Measurements from ENCODE around the gene CEP104. TPM values are rescaled to one million over a fixed set of nuclear protein-coding genes. Genes with fewer than 3 reads are reported as not detected.

The CEP104 gene
- total and polyA plus RNA-seq, 5 experiments from 2014 or later, result 13.1 to 59.0 (median 19.4) TPM

- no peak overlapping the region for H3K27ac Mint-ChIP-seq
- POLR2A ChIA-PET, result no interaction called here
- peaks cover 23 to 57% (median 39%) of the 10 kb centered on the region in 5 donors for H3K27me3 Mint-ChIP-seq
- H3K4me3 Mint-ChIP-seq, result no peak overlapping the region
- peaks cover 0 to 5% (median 0%) of the 10 kb centered on the region in 3 donors for H3K36me3 Mint-ChIP-seq
- ATAC-seq, result no peak
- DNase-seq, result peak in 1 of 10 donors; percentile 34
- H3K9me3 Mint-ChIP-seq, result peaks cover 0 to 10% (median 0%) of the 10 kb centered on the region in 9 donors
- H3K4me1 Mint-ChIP-seq, result peaks cover 14 to 20% (median 16%) of the 10 kb centered on the region in 4 donors
Observed at GRCh38 chr1:3799976-3800685, 56.9 kb downstream of the CEP104 start.

- peaks cover 1 to 12% (median 5%) of the 10 kb centered on the region in 3 donors for H3K36me3 Mint-ChIP-seq
- H3K9me3 Mint-ChIP-seq, result peaks cover 0 to 10% (median 0%) of the 10 kb centered on the region in 9 donors
- ATAC-seq, result peak; percentile 100
- H3K4me1 Mint-ChIP-seq, result peaks cover 18 to 54% (median 45%) of the 10 kb centered on the region in 4 donors
- H3K27me3 Mint-ChIP-seq, result peaks cover 7 to 20% (median 11%) of the 10 kb centered on the region in 5 donors
- H3K4me3 Mint-ChIP-seq, result peak within 1 kb of the TSS; percentile 84 to 98 (median 96)
- H3K27ac Mint-ChIP-seq, result peak within 1 kb of the TSS; percentile 86 to 99 (median 96)
- peak; percentile 90 to 96 (median 93) for DNase-seq
- POLR2A ChIA-PET, result interaction anchor here (0.6 to 2.2 kb wide), 9 partner anchors 9 to 107 kb away, joined by 3 to 15 read pairs (median 5); partner anchors contain the start of gene C1orf174
Observed at GRCh38 chr1:3796215-3797061, 60.6 kb downstream of the CEP104 start, which contains the start of gene LRRC47. Gene LRRC47, minus strand, starts transcription at chr1:3796498. Its CDS starts 22 bp downstream, at chr1:3796476.

- no peak for ATAC-seq
- peaks cover 0 to 10% (median 0%) of the 10 kb centered on the region in 9 donors for H3K9me3 Mint-ChIP-seq
- peaks cover 15 to 53% (median 43%) of the 10 kb centered on the region in 4 donors for H3K4me1 Mint-ChIP-seq
- peak overlapping the region; percentile 74 to 91 (median 84) for H3K4me3 Mint-ChIP-seq
- peak in 1 of 10 donors; percentile 58 for DNase-seq
- H3K27me3 Mint-ChIP-seq, result peaks cover 1 to 12% (median 4%) of the 10 kb centered on the region in 5 donors
- peaks cover 1 to 12% (median 5%) of the 10 kb centered on the region in 3 donors for H3K36me3 Mint-ChIP-seq
- POLR2A ChIA-PET, result interaction anchor here (0.6 to 2.2 kb wide), 9 partner anchors 8 to 107 kb away, joined by 3 to 15 read pairs (median 5); partner anchors contain the start of gene C1orf174
- peak overlapping the region in 9 of 10 donors; percentile 19 to 88 (median 37) for H3K27ac Mint-ChIP-seq
Observed at GRCh38 chr1:3795453-3796214, 61.4 kb downstream of the CEP104 start.

- POLR2A ChIA-PET, result no interaction called here
- DNase-seq (no peak), ATAC-seq (no peak)
- H3K4me1 Mint-ChIP-seq, result peaks cover 11 to 55% (median 44%) of the 10 kb centered on the region in 4 donors
- H3K27me3 Mint-ChIP-seq, result no peaks in the 10 kb centered on the region
- H3K36me3 Mint-ChIP-seq, result peaks cover 0 to 35% (median 1%) of the 10 kb centered on the region in 3 donors
- no peak overlapping the region for H3K4me3 Mint-ChIP-seq
- peak overlapping the region in 2 of 10 donors; percentile 48 to 79 for H3K27ac Mint-ChIP-seq
- no peaks in the 10 kb centered on the region for H3K9me3 Mint-ChIP-seq
Observed at GRCh38 chr1:3790952-3791351, 66.1 kb downstream of the CEP104 start.

- peaks cover 11 to 54% (median 44%) of the 10 kb centered on the region in 4 donors for H3K4me1 Mint-ChIP-seq
- H3K36me3 Mint-ChIP-seq, result peaks cover 0 to 37% (median 1%) of the 10 kb centered on the region in 3 donors
- H3K9me3 Mint-ChIP-seq, result no peaks in the 10 kb centered on the region
- DNase-seq (no peak), ATAC-seq (no peak)
- no peak overlapping the region for H3K27ac Mint-ChIP-seq
- H3K4me3 Mint-ChIP-seq, result no peak overlapping the region
- H3K27me3 Mint-ChIP-seq, result no peaks in the 10 kb centered on the region
- POLR2A ChIA-PET, result no interaction called here
Observed at GRCh38 chr1:3790500-3790923, 66.5 kb downstream of the CEP104 start.

GRCh38 chr1:3789421-3790300, 67.3 kb downstream of the CEP104 start:
- peak overlapping the region in 1 of 10 donors; percentile 26 for H3K27ac Mint-ChIP-seq
- H3K36me3 Mint-ChIP-seq, result peaks cover 0 to 46% (median 1%) of the 10 kb centered on the region in 3 donors
- H3K4me1 Mint-ChIP-seq, result peaks cover 8 to 46% (median 40%) of the 10 kb centered on the region in 4 donors
- ATAC-seq (no peak), DNase-seq (peak in 1 of 10 donors; percentile 24)
- H3K27me3 Mint-ChIP-seq, result no peaks in the 10 kb centered on the region
- H3K9me3 Mint-ChIP-seq, result no peaks in the 10 kb centered on the region
- POLR2A ChIA-PET, result no interaction called here
- peak overlapping the region in 1 of 10 donors; percentile 29 for H3K4me3 Mint-ChIP-seq

GRCh38 chr1:3788756-3789420, 68.1 kb downstream of the CEP104 start:
- no peak for DNase-seq
- H3K36me3 Mint-ChIP-seq, result peaks cover 0 to 54% (median 6%) of the 10 kb centered on the region in 3 donors
- H3K27me3 Mint-ChIP-seq, result no peaks in the 10 kb centered on the region
- POLR2A ChIA-PET, result no interaction called here
- peak overlapping the region in 3 of 10 donors; percentile 2 to 43 (median 27) for H3K27ac Mint-ChIP-seq
- no peaks in the 10 kb centered on the region for H3K9me3 Mint-ChIP-seq
- H3K4me1 Mint-ChIP-seq, result peaks cover 8 to 38% (median 33%) of the 10 kb centered on the region in 4 donors
- H3K4me3 Mint-ChIP-seq, result no peak overlapping the region
- ATAC-seq, result no peak

GRCh38 chr1:3787745-3788605, 69.0 kb downstream of the CEP104 start:
- Mint-ChIP-seq H3K4me1 (peaks cover 3 to 29% (median 24%) of the 10 kb centered on the region in 4 donors), H3K27me3 (no peaks in the 10 kb centered on the region), H3K27ac (peak overlapping the region in 4 of 10 donors; percentile 41 to 94 (median 76)), H3K36me3 (peaks cover 0 to 62% (median 6%) of the 10 kb centered on the region in 3 donors), H3K4me3 (peak overlapping the region in 2 of 10 donors; percentile 36 to 59), H3K9me3 (no peaks in the 10 kb centered on the region)
- DNase-seq (peak in 2 of 10 donors; percentile 26 to 32), ATAC-seq (no peak)
- POLR2A ChIA-PET, result interaction anchor here (2.1 kb wide), 1 partner anchor 9 kb away, joined by 8 read pairs; the partner anchor contains the start of gene LRRC47

GRCh38 chr1:3787349-3787715, 69.7 kb downstream of the CEP104 start:
- DNase-seq (peak in 2 of 10 donors; percentile 37 to 57), ATAC-seq (peak in 1 of 2 donors; percentile 27)
- Mint-ChIP-seq H3K27ac (peak overlapping the region in 2 of 10 donors; percentile 81 to 94), H3K4me3 (peak overlapping the region in 2 of 10 donors; percentile 15 to 59), H3K9me3 (no peaks in the 10 kb centered on the region), H3K27me3 (no peaks in the 10 kb centered on the region), H3K36me3 (peaks cover 0 to 60% (median 5%) of the 10 kb centered on the region in 3 donors), H3K4me1 (peaks cover 3 to 24% (median 18%) of the 10 kb centered on the region in 4 donors)
- POLR2A ChIA-PET, result interaction anchor here (2.1 kb wide), 1 partner anchor 9 kb away, joined by 8 read pairs; the partner anchor contains the start of gene LRRC47
